ENCODE results near the gene ZMYND12.
A peak's percentile ranks its signal among the peaks of the same experiment; 100 is the strongest.
"Not testable (repeated sequence)": the region's sequence is repeated elsewhere in the genome, so short reads cannot be mapped to it uniquely, and the experiment has no call there.

ZMYND12 gene, protein sequence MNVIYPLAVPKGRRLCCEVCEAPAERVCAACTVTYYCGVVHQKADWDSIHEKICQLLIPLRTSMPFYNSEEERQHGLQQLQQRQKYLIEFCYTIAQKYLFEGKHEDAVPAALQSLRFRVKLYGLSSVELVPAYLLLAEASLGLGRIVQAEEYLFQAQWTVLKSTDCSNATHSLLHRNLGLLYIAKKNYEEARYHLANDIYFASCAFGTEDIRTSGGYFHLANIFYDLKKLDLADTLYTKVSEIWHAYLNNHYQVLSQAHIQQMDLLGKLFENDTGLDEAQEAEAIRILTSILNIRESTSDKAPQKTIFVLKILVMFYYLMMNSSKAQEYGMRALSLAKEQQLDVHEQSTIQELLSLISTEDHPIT

DNA sequence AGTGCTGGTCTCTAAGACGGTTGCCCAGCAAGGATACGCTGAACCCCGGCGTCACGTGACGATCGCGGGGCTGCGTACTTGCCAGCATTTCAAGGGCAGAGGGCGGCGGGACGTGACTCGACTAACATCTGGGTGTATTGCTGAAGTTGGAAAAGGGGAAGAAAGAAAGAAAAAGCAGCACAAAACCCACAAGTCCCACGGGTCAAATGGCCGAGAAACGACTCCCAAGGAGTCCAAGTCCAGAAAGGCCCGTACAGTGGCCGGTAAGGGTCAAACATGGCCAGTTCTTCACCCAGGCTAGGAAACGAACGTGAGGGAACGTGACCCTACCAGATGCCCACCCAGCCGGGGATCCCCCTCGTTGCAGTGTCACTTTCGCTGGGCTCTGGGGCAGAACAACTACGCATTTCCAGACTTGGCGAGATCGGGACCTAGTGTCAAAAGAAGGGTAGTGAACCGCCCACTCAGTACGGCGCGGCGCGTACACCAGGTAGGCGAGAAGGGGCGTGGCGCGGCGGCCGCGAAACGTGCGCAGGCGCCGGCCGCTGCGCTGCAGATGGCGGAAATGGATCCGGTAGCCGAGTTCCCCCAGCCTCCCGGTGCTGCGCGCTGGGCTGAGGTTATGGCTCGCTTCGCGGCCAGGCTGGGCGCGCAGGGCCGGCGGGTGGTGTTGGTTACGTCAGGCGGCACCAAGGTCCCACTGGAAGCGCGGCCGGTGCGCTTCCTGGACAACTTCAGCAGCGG is at the start of gene ZMYND12, which contains the start of gene PPCS:
TSS of gene ZMYND12 (minus strand) at position 13 of the 744 bp plus-strand sequence. CDS start 25 bp downstream, outside the sequence.
TSS of gene PPCS (plus strand) at position 534 of the 744 bp plus-strand sequence. CDS start at position 557, 23 bp downstream.
- TF ChIP-seq, protein P1, sequence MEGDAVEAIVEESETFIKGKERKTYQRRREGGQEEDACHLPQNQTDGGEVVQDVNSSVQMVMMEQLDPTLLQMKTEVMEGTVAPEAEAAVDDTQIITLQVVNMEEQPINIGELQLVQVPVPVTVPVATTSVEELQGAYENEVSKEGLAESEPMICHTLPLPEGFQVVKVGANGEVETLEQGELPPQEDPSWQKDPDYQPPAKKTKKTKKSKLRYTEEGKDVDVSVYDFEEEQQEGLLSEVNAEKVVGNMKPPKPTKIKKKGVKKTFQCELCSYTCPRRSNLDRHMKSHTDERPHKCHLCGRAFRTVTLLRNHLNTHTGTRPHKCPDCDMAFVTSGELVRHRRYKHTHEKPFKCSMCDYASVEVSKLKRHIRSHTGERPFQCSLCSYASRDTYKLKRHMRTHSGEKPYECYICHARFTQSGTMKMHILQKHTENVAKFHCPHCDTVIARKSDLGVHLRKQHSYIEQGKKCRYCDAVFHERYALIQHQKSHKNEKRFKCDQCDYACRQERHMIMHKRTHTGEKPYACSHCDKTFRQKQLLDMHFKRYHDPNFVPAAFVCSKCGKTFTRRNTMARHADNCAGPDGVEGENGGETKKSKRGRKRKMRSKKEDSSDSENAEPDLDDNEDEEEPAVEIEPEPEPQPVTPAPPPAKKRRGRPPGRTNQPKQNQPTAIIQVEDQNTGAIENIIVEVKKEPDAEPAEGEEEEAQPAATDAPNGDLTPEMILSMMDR (IDR thresholded peaks at IDR 0.05; ENCODE audit: low read depth, low read length), result no peak
- Histone ChIP-seq H3K27me3 (ENCODE audit: insufficient read depth, low read depth, severe bottlenecking) (no peaks in the 10 kb centered on the region), H3K9me3 (ENCODE audit: severe bottlenecking) (no peaks in the 10 kb centered on the region), H3K4me3 (ENCODE audit: low read depth, low read length) (peak within 1 kb of the TSS; percentile 82), H3K27ac (peak within 1 kb of the TSS; percentile 81), H3K36me3 (peaks cover 16% of the 10 kb centered on the region)
- peak; percentile 84 for DNase-seq

DNA sequence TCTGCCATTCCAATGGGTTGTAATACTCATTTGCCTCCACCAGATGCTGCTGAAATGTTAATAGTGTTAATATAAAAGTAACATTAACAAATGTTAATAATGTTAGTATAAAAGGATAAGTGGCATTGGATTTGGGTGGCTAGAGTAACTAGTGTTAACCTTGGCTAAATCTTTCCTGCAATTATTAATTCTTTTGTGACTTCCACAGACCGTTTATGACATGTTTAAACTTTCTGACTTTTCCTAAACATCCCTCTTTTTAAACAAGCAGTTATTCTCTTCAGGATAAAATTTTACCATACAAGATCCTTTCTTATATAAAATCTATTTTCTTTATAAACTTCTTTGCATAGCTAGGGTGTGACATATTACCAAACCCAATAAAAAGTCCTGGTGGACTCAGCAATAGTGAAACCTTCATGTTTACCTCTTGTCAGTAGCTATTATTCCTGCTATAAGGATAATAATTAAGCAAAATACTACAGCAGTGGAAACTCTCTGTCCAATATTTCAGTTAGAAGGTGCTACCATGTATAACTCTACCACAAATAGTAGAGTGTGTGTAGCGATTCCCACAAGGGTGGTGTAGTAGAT is 48.8 kb upstream of the ZMYND12 start:
- Histone ChIP-seq H3K4me3 (ENCODE audit: low read depth, low read length) (no peak overlapping the region), H3K9me3 (ENCODE audit: severe bottlenecking) (peaks cover 29% of the 10 kb centered on the region), H3K27me3 (ENCODE audit: insufficient read depth, low read depth, severe bottlenecking) (no peaks in the 10 kb centered on the region), H3K36me3 (no peaks in the 10 kb centered on the region), H3K27ac (no peak overlapping the region)
- TF ChIP-seq, protein P1 (IDR thresholded peaks at IDR 0.05; ENCODE audit: low read depth, low read length), result no peak
- no peak for DNase-seq

DNA sequence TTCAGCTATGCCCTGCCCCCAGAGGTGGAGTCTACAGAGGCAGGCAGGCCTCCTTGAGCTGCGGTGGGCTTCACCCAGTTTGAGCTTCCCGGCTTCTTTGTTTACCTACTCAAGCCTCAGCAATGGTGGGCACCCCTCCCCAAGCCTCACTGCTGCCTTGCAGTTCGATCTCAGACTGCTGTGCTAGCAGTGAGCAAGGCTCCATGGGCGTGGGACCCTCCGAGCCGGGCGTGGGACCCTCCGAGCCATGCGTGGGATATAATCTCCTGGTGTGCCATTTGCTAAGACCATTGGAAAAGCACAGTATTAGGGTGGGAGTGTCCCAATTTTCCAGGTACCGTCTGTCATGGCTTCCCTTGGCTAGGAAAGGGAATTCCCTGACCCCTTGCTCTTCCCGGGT is 46.2 kb upstream of the ZMYND12 start:
- not testable (repeated sequence) for H3K27ac ChIP-seq; H3K4me3 ChIP-seq (ENCODE audit: low read depth, low read length); H3K36me3 ChIP-seq; DNase-seq; H3K27me3 ChIP-seq (ENCODE audit: insufficient read depth, low read depth, severe bottlenecking)
- H3K9me3 ChIP-seq (ENCODE audit: severe bottlenecking), result peaks cover 24% of the 10 kb centered on the region

DNA sequence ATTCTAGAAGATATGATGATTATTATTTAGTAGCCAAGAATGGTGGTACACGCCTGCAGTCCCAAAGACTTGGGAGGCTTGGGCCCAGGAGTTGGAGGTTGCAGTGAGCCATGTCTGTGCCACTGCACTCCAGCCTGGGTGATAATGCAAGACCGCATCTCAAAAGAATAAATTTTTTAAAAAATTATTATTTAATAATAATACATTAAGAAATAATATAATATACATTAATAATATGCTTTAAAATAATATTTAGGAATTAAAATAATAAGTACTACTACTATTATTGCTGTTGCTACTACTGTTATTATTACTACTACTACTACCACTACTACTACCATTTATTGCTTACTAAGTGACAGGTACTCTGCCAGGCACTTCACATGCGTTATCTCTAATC is 34.4 kb upstream of the ZMYND12 start:
- Histone ChIP-seq H3K27me3 (ENCODE audit: insufficient read depth, low read depth, severe bottlenecking) (no peaks in the 10 kb centered on the region), H3K36me3 (no peaks in the 10 kb centered on the region), H3K27ac (no peak overlapping the region), H3K4me3 (ENCODE audit: low read depth, low read length) (no peak overlapping the region), H3K9me3 (ENCODE audit: severe bottlenecking) (peaks cover 6% of the 10 kb centered on the region)
- DNase-seq, result no peak
- TF ChIP-seq, protein P1 (IDR thresholded peaks at IDR 0.05; ENCODE audit: low read depth, low read length), result no peak

DNA sequence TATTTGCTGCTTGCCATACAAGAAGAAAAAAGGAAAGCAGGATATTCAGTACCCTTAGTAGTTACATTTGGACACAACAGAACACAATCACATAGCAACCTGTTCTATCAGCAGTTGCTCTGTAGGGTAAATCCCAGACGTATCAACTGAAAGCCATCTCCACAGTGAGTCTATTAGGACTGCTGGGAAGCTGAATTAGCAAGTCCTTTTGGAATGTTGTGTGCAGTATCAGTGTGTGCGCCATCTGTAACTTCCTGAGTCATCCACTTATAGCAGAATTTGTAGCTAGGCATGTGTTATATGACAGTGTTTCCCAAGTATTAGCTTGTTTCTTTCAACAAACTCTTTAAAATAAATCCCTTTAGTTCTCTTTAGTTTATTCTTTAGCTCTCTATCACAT is 28.6 kb upstream of the ZMYND12 start:
- TF ChIP-seq, protein P1 (IDR thresholded peaks at IDR 0.05; ENCODE audit: low read depth, low read length), result no peak
- Histone ChIP-seq H3K27ac (no peak overlapping the region), H3K36me3 (no peaks in the 10 kb centered on the region), H3K27me3 (ENCODE audit: insufficient read depth, low read depth, severe bottlenecking) (no peaks in the 10 kb centered on the region), H3K4me3 (ENCODE audit: low read depth, low read length) (no peak overlapping the region), H3K9me3 (ENCODE audit: severe bottlenecking) (no peaks in the 10 kb centered on the region)
- DNase-seq, result peak; percentile 9

DNA sequence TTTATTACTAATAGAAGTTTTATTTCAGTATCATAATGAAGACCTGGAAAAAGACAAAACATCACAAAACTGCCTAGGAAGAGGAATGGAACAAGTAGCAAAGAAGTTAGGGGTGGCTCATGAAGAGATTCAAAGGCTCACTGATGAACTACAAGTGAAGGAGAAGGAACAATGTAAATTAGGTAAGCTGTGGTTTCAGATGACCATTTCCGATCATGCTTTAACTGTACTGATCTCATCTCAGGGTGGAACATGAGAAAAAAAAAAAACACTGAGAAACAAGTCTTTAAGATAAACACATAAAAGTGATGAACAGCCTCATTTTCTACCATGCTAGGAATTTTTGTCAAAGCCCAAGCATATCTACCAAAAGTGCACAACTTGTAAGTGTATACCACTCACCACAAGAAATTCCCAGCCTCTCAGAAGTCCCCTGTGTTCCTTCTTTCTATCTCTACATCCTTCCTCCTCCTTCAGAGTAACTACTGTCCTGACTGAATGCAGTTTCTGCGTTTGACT is 26.9 kb upstream of the ZMYND12 start:
- Histone ChIP-seq H3K4me3 (ENCODE audit: low read depth, low read length) (no peak overlapping the region), H3K27me3 (ENCODE audit: insufficient read depth, low read depth, severe bottlenecking) (no peaks in the 10 kb centered on the region), H3K36me3 (no peaks in the 10 kb centered on the region), H3K27ac (no peak overlapping the region), H3K9me3 (ENCODE audit: severe bottlenecking) (no peaks in the 10 kb centered on the region)
- DNase-seq, result no peak
- TF ChIP-seq, protein P1 (IDR thresholded peaks at IDR 0.05; ENCODE audit: low read depth, low read length), result no peak

All from WERI-Rb-1 (cell line).